Progenitor cell of endocrine pancreas (in vitro differentiated cells): Measurements from ENCODE around the gene HOXB9. TPM values are rescaled to one million over a fixed set of nuclear protein-coding genes. Genes with fewer than 3 reads are reported as not detected.
A peak's percentile ranks its signal among the peaks of the same experiment; 100 is the strongest.

Source experiments
- DNase-seq: peaks from one replicate; pipeline ENCODE4 v3.0.0; 2021; ENCODE audit warnings: low spot score; ENCODE audit not compliant: unreplicated experiment
- H3K27ac Mint-ChIP-seq: 2 replicates; pipeline ENCODE4 v1.8.0; 2021; ENCODE audit warnings: mild to moderate bottlenecking, moderate library complexity, mixed read lengths
- H3K27me3 Mint-ChIP-seq: 2 replicates; pipeline ENCODE4 v1.8.0; 2021; ENCODE audit warnings: mixed read lengths
- H3K36me3 Mint-ChIP-seq: 2 replicates; pipeline ENCODE4 v1.8.0; 2022; ENCODE audit warnings: mixed read lengths; ENCODE audit not compliant: insufficient read depth
- H3K4me1 Mint-ChIP-seq: 2 replicates; pipeline ENCODE4 v1.8.0; 2021; ENCODE audit warnings: low read depth, mixed read lengths
- H3K4me3 Mint-ChIP-seq: 2 replicates; pipeline ENCODE4 v1.8.0; 2021; ENCODE audit warnings: low read depth, mild to moderate bottlenecking, moderate library complexity, mixed read lengths
- H3K9me3 Mint-ChIP-seq: 2 replicates; pipeline ENCODE4 v1.8.0; 2021; ENCODE audit warnings: low read depth, mixed read lengths
- CTCF ChIP-seq: fragments of 200-600 bp; sonication (generic); IDR thresholded peaks from one replicate; pipeline ENCODE4 v1.5.0; 2021; ENCODE audit warnings: antibody characterized with exemption, mild to moderate bottlenecking; ENCODE audit not compliant: unreplicated experiment
- total RNA-seq: library from RNA; stranded (reverse); gene quantifications from 2 replicates; pipeline ENCODE4 v1.2.1, GENCODE V29; 2021

The HOXB9 gene
- total RNA-seq, 1 donor from 2014 or later, result not detected

- no peak for DNase-seq
- no peak for TF ChIP-seq CTCF
- Mint-ChIP-seq H3K4me1 (peaks cover 2% of the 10 kb centered on the region), H3K4me3 (peak overlapping the region; percentile 64), H3K27me3 (peaks cover 99% of the 10 kb centered on the region), H3K27ac (no peak overlapping the region), H3K9me3 (no peaks in the 10 kb centered on the region), H3K36me3 (peaks cover 1% of the 10 kb centered on the region)
These were observed 33.6 kb downstream of the HOXB9 start for GRCh38 chr17:48592577-48592976.

GRCh38 chr17:48592057-48592514, 34.1 kb downstream of the HOXB9 start:
- H3K9me3 Mint-ChIP-seq, result no peaks in the 10 kb centered on the region
- no peak for DNase-seq

GRCh38 chr17:48591255-48592056, 34.7 kb downstream of the HOXB9 start:
- no peak for DNase-seq
- peaks cover 2% of the 10 kb centered on the region for H3K4me1 Mint-ChIP-seq
- H3K27me3 Mint-ChIP-seq, result peaks cover 99% of the 10 kb centered on the region
- peak overlapping the region; percentile 43 for H3K27ac Mint-ChIP-seq
- peak overlapping the region; percentile 36 for H3K4me3 Mint-ChIP-seq
- H3K9me3 Mint-ChIP-seq, result no peaks in the 10 kb centered on the region
- peaks cover 1% of the 10 kb centered on the region for H3K36me3 Mint-ChIP-seq
- TF ChIP-seq CTCF, result no peak

More at GRCh38 chr17:48592057-48592514, 34.1 kb downstream of the HOXB9 start:
- no peak for TF ChIP-seq CTCF
- Mint-ChIP-seq H3K27ac (no peak overlapping the region), H3K27me3 (peaks cover 99% of the 10 kb centered on the region), H3K36me3 (peaks cover 1% of the 10 kb centered on the region), H3K4me3 (peak overlapping the region; percentile 45), H3K4me1 (peaks cover 2% of the 10 kb centered on the region)

- Mint-ChIP-seq H3K4me3 (peak overlapping the region; percentile 63), H3K27ac (peak overlapping the region; percentile 79), H3K27me3 (peaks cover 100% of the 10 kb centered on the region), H3K36me3 (peaks cover 1% of the 10 kb centered on the region), H3K4me1 (peaks cover 3% of the 10 kb centered on the region), H3K9me3 (no peaks in the 10 kb centered on the region)
- DNase-seq, result no peak
- no peak for TF ChIP-seq CTCF
These were observed 35.5 kb downstream of the HOXB9 start for GRCh38 chr17:48590607-48591161.

GRCh38 chr17:48589831-48590606, 36.1 kb downstream of the HOXB9 start, which contains the start of gene HOXB3:
Gene HOXB3 (minus strand): TSS chr17:48590241. CDS start chr17:48552474, 37,767 bp downstream.
- H3K4me3 Mint-ChIP-seq, result peak within 1 kb of the TSS; percentile 63
- DNase-seq, result no peak
- H3K27me3 Mint-ChIP-seq, result peaks cover 100% of the 10 kb centered on the region

More at GRCh38 chr17:48589831-48590606, 36.1 kb downstream of the HOXB9 start, which contains the start of gene HOXB3:
- Mint-ChIP-seq H3K4me1 (peaks cover 4% of the 10 kb centered on the region), H3K36me3 (peaks cover 1% of the 10 kb centered on the region), H3K9me3 (no peaks in the 10 kb centered on the region), H3K27ac (peak within 1 kb of the TSS; percentile 79)
- TF ChIP-seq CTCF, result no peak
